WTC11 (cell line): Measurements from ENCODE around the gene PRRC2A. TPM values are rescaled to one million over a fixed set of nuclear protein-coding genes. Genes with fewer than 3 reads are reported as not detected.

Source experiments
- ATAC-seq: fragments of 200-7000 bp; cut with Tn5 transposase; 2 replicates; pipeline ENCODE4 v1.10.0; 2021; ENCODE audit warnings: mild to moderate bottlenecking, moderate library complexity
- CTCF ChIA-PET: fragments of 300-600 bp; sonication (Branson Sonifier 250); formaldehyde crosslinking; loops from one replicate; lab custom pipeline; 2021; ENCODE audit warnings: antibody characterized with exemption; lab: Charles Lee
- POLR2A ChIA-PET: fragments of 350-600 bp; sonication (Branson Sonifier 250); formaldehyde crosslinking; loops from one replicate; lab custom pipeline; 2021; ENCODE audit warnings: antibody characterized with exemption; lab: Charles Lee
- DNase-seq: peaks from one replicate; pipeline ENCODE4 v3.0.0; 2021; ENCODE audit warnings: low spot score
- H3K27ac Mint-ChIP-seq: 2 replicates; pipeline ENCODE4 v1.8.0; 2021; ENCODE audit warnings: mixed read lengths
- H3K27me3 Mint-ChIP-seq: 2 replicates; pipeline ENCODE4 v1.8.0; 2021; ENCODE audit warnings: low read depth, mild to moderate bottlenecking, moderate library complexity, mixed read lengths
- H3K36me3 Mint-ChIP-seq: 2 replicates; pipeline ENCODE4 v1.8.0; 2021; ENCODE audit warnings: mixed read lengths
- H3K4me1 Mint-ChIP-seq: 2 replicates; pipeline ENCODE4 v1.8.0; 2022; ENCODE audit warnings: mixed read lengths
- H3K4me3 Mint-ChIP-seq: 2 replicates; pipeline ENCODE4 v1.8.0; 2021; ENCODE audit warnings: mild to moderate bottlenecking, moderate library complexity, mixed read lengths
- H3K9me3 Mint-ChIP-seq: 2 replicates; pipeline ENCODE4 v1.8.0; 2021; ENCODE audit warnings: mixed read lengths
- EMX1 ChIP-seq: fragments of 250-450 bp; sonication (Bioruptor Pico); IDR thresholded peaks from 2 replicates; pipeline ENCODE4 v1.8.0; 2021; ENCODE audit warnings: mild to moderate bottlenecking
- ETV6 ChIP-seq: sonication (generic); formaldehyde crosslinking; IDR thresholded peaks from 2 replicates; pipeline ENCODE4 v1.8.1; 2022; ENCODE audit warnings: mild to moderate bottlenecking, missing genetic modification reagents
- FOXK1 ChIP-seq: sonication (generic); formaldehyde crosslinking; IDR thresholded peaks from 2 replicates; pipeline ENCODE4 v1.8.0; 2022; ENCODE audit warnings: mild to moderate bottlenecking, moderate library complexity, missing genetic modification reagents
- FOXP1 ChIP-seq: sonication (generic); formaldehyde crosslinking; IDR thresholded peaks from 2 replicates; pipeline ENCODE4 v1.8.0; 2022; ENCODE audit warnings: missing genetic modification reagents, mild to moderate bottlenecking, moderate library complexity, borderline replicate concordance
- GABPB1 ChIP-seq: sonication (generic); formaldehyde crosslinking; IDR thresholded peaks from 2 replicates; pipeline ENCODE4 v1.8.1; 2023; ENCODE audit warnings: mild to moderate bottlenecking, missing genetic modification reagents
- JAZF1 ChIP-seq: fragments of 250-450 bp; sonication (Bioruptor Pico); IDR thresholded peaks from 2 replicates; pipeline ENCODE4 v1.9.0; 2021; ENCODE audit warnings: moderate library complexity, mild to moderate bottlenecking, inconsistent platforms
- NFATC4 ChIP-seq: fragments of 250-450 bp; sonication (Bioruptor Pico); IDR thresholded peaks from 2 replicates; pipeline ENCODE4 v1.9.0; 2021; ENCODE audit warnings: mild to moderate bottlenecking
- NFYB ChIP-seq: sonication (generic); formaldehyde crosslinking; conservative IDR thresholded peaks from 2 replicates; pipeline ENCODE4 v1.8.0; 2022; ENCODE audit warnings: low read depth, missing genetic modification reagents
- NR2C2 ChIP-seq: sonication (generic); formaldehyde crosslinking; IDR thresholded peaks from 2 replicates; pipeline ENCODE4 v1.8.0; 2022; ENCODE audit warnings: mild to moderate bottlenecking, missing genetic modification reagents
- RELA ChIP-seq: sonication (generic); formaldehyde crosslinking; IDR thresholded peaks from 2 replicates; pipeline ENCODE4 v1.8.1; 2022; ENCODE audit warnings: missing genetic modification reagents, mild to moderate bottlenecking, borderline replicate concordance
- ZNF121 ChIP-seq: sonication (generic); formaldehyde crosslinking; IDR thresholded peaks from 2 replicates; pipeline ENCODE4 v1.8.0; 2023; ENCODE audit warnings: missing genetic modification reagents
- ZNF263 ChIP-seq: sonication (generic); formaldehyde crosslinking; IDR thresholded peaks from 2 replicates; pipeline ENCODE4 v1.8.1; 2022; ENCODE audit warnings: low read depth, mild to moderate bottlenecking, moderate library complexity, missing genetic modification reagents
- ZNF317 ChIP-seq: sonication (generic); formaldehyde crosslinking; IDR thresholded peaks from 2 replicates; pipeline ENCODE4 v1.8.1; 2023; ENCODE audit warnings: low read depth, mild to moderate bottlenecking, moderate library complexity, missing genetic modification reagents, borderline replicate concordance
- total RNA-seq: library from RNA; stranded (reverse); gene quantifications from 3 replicates; pipeline ENCODE4 v1.2.3, GENCODE V29; 2021
- TF ChIP-seq, protein P1 (sequence below): sonication (generic); formaldehyde crosslinking; IDR thresholded peaks from 2 replicates; pipeline ENCODE4 v1.8.1; 2023; ENCODE audit warnings: mild to moderate bottlenecking, missing genetic modification reagents, moderate library complexity
- TF ChIP-seq, protein P2 (sequence below): sonication (generic); formaldehyde crosslinking; IDR thresholded peaks from 2 replicates; pipeline ENCODE4 v1.8.1; 2023; ENCODE audit warnings: mild to moderate bottlenecking, missing genetic modification reagents, moderate library complexity
- TF ChIP-seq, protein P3 (sequence below): sonication (generic); formaldehyde crosslinking; IDR thresholded peaks from 2 replicates; pipeline ENCODE4 v1.8.1; 2023; ENCODE audit warnings: mild to moderate bottlenecking, missing genetic modification reagents
- TF ChIP-seq, protein P4 (sequence below): sonication (generic); formaldehyde crosslinking; IDR thresholded peaks from 2 replicates; pipeline ENCODE4 v1.8.0; 2023; ENCODE audit warnings: missing genetic modification reagents
- TF ChIP-seq, protein P5 (sequence below): sonication (generic); formaldehyde crosslinking; IDR thresholded peaks from 2 replicates; pipeline ENCODE4 v1.8.0; 2022; ENCODE audit warnings: missing genetic modification reagents
- TF ChIP-seq, protein P6 (sequence below): fragments of 250-450 bp; sonication (Bioruptor Pico); IDR thresholded peaks from 2 replicates; pipeline ENCODE4 v1.9.0; 2021; ENCODE audit warnings: mild to moderate bottlenecking
- TF ChIP-seq, protein P7 (sequence below): sonication (generic); formaldehyde crosslinking; IDR thresholded peaks from 2 replicates; pipeline ENCODE4 v1.8.0; 2022; ENCODE audit warnings: mild to moderate bottlenecking, missing genetic modification reagents
- TF ChIP-seq, protein P8 (sequence below): sonication (generic); formaldehyde crosslinking; IDR thresholded peaks from 2 replicates; pipeline ENCODE4 v1.8.1; 2022; ENCODE audit warnings: missing genetic modification reagents, borderline replicate concordance
- TF ChIP-seq, protein P9 (sequence below): sonication (generic); formaldehyde crosslinking; conservative IDR thresholded peaks from 2 replicates; pipeline ENCODE4 v1.8.1; 2022; ENCODE audit warnings: mild to moderate bottlenecking, missing genetic modification reagents
- TF ChIP-seq, protein P10 (sequence below): sonication (generic); formaldehyde crosslinking; IDR thresholded peaks from 2 replicates; pipeline ENCODE4 v1.8.1; 2022; ENCODE audit warnings: mild to moderate bottlenecking, moderate library complexity, missing genetic modification reagents

The PRRC2A gene
- total RNA-seq, 1 experiment from 2014 or later: 372 TPM

DNA sequence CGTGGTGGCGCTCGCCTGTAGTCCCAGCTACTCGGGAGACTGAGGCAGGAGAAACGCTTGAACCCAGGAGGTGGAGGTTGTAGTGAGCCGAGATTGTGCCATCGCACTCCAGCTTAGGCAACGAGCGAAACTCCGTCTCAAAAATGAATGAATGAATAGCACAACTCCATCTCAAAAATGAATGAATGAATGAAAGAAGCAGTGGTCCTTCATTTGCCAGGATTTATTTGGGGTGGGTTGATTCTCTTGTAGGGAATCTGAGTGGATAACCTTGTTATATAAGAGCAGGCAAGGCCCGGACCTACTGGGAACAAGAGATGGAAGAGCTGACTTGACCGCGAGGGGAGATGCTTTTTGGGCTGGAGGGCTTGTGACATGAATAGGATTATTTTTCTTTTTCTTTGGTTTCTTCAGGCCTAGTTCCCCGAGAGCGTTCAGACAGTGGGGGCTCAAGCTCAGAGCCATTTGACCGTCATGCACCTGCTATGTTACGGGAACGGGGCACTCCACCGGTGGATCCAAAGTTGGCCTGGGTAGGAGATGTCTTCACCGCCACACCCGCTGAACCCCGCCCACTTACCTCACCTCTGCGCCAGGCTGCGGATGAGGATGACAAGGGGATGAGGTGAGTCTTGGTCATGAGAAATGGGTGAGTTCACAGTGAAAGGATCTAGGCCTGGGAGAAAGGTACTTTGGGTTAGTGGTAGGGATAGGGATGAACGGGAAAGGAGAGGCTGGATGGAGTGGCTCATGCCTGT, 9.8 kb downstream of the PRRC2A start:
- peaks cover 91% of the 10 kb centered on the region for H3K36me3 Mint-ChIP-seq
- ATAC-seq: no peak
- H3K27ac Mint-ChIP-seq: peak overlapping the region; percentile 60
- no peak for DNase-seq
- POLR2A ChIA-PET: no interaction called here
- H3K4me3 Mint-ChIP-seq: no peak overlapping the region
- H3K4me1 Mint-ChIP-seq: no peaks in the 10 kb centered on the region
- CTCF ChIA-PET: no interaction called here
- no peaks in the 10 kb centered on the region for H3K9me3 Mint-ChIP-seq
- TF ChIP-seq RELA (no peak), JAZF1 (CRISPR knock-in tag) (no peak), ZNF121 (CRISPR knock-in tag) (no peak), ETV6 (CRISPR knock-in tag) (no peak), NFYB (CRISPR knock-in tag) (no peak), EMX1 (CRISPR knock-in tag) (no peak), NFATC4 (CRISPR knock-in tag) (no peak), FOXK1 (no peak)
- TF ChIP-seq, protein P1, sequence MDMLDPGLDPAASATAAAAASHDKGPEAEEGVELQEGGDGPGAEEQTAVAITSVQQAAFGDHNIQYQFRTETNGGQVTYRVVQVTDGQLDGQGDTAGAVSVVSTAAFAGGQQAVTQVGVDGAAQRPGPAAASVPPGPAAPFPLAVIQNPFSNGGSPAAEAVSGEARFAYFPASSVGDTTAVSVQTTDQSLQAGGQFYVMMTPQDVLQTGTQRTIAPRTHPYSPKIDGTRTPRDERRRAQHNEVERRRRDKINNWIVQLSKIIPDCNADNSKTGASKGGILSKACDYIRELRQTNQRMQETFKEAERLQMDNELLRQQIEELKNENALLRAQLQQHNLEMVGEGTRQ: no peak
- TF ChIP-seq, protein P2, sequence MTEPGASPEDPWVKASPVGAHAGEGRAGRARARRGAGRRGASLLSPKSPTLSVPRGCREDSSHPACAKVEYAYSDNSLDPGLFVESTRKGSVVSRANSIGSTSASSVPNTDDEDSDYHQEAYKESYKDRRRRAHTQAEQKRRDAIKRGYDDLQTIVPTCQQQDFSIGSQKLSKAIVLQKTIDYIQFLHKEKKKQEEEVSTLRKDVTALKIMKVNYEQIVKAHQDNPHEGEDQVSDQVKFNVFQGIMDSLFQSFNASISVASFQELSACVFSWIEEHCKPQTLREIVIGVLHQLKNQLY (CRISPR knock-in tag): no peak
- TF ChIP-seq, protein P3, sequence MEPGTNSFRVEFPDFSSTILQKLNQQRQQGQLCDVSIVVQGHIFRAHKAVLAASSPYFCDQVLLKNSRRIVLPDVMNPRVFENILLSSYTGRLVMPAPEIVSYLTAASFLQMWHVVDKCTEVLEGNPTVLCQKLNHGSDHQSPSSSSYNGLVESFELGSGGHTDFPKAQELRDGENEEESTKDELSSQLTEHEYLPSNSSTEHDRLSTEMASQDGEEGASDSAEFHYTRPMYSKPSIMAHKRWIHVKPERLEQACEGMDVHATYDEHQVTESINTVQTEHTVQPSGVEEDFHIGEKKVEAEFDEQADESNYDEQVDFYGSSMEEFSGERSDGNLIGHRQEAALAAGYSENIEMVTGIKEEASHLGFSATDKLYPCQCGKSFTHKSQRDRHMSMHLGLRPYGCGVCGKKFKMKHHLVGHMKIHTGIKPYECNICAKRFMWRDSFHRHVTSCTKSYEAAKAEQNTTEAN (CRISPR knock-in tag): no peak
- TF ChIP-seq, protein P4, sequence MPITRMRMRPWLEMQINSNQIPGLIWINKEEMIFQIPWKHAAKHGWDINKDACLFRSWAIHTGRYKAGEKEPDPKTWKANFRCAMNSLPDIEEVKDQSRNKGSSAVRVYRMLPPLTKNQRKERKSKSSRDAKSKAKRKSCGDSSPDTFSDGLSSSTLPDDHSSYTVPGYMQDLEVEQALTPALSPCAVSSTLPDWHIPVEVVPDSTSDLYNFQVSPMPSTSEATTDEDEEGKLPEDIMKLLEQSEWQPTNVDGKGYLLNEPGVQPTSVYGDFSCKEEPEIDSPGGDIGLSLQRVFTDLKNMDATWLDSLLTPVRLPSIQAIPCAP: no peak
- TF ChIP-seq, protein P5, sequence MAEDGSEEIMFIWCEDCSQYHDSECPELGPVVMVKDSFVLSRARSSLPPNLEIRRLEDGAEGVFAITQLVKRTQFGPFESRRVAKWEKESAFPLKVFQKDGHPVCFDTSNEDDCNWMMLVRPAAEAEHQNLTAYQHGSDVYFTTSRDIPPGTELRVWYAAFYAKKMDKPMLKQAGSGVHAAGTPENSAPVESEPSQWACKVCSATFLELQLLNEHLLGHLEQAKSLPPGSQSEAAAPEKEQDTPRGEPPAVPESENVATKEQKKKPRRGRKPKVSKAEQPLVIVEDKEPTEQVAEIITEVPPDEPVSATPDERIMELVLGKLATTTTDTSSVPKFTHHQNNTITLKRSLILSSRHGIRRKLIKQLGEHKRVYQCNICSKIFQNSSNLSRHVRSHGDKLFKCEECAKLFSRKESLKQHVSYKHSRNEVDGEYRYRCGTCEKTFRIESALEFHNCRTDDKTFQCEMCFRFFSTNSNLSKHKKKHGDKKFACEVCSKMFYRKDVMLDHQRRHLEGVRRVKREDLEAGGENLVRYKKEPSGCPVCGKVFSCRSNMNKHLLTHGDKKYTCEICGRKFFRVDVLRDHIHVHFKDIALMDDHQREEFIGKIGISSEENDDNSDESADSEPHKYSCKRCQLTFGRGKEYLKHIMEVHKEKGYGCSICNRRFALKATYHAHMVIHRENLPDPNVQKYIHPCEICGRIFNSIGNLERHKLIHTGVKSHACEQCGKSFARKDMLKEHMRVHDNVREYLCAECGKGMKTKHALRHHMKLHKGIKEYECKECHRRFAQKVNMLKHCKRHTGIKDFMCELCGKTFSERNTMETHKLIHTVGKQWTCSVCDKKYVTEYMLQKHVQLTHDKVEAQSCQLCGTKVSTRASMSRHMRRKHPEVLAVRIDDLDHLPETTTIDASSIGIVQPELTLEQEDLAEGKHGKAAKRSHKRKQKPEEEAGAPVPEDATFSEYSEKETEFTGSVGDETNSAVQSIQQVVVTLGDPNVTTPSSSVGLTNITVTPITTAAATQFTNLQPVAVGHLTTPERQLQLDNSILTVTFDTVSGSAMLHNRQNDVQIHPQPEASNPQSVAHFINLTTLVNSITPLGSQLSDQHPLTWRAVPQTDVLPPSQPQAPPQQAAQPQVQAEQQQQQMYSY (CRISPR knock-in tag): no peak
- TF ChIP-seq, protein P6, sequence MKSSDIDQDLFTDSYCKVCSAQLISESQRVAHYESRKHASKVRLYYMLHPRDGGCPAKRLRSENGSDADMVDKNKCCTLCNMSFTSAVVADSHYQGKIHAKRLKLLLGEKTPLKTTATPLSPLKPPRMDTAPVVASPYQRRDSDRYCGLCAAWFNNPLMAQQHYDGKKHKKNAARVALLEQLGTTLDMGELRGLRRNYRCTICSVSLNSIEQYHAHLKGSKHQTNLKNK (CRISPR knock-in tag): no peak
- TF ChIP-seq, protein P7, sequence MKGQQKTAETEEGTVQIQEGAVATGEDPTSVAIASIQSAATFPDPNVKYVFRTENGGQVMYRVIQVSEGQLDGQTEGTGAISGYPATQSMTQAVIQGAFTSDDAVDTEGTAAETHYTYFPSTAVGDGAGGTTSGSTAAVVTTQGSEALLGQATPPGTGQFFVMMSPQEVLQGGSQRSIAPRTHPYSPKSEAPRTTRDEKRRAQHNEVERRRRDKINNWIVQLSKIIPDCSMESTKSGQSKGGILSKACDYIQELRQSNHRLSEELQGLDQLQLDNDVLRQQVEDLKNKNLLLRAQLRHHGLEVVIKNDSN (CRISPR knock-in tag): no peak
- TF ChIP-seq, all 79 proteins: peak for 0
- no peaks in the 10 kb centered on the region; the same call in 1 of the 2 replicates for H3K27me3 Mint-ChIP-seq

DNA sequence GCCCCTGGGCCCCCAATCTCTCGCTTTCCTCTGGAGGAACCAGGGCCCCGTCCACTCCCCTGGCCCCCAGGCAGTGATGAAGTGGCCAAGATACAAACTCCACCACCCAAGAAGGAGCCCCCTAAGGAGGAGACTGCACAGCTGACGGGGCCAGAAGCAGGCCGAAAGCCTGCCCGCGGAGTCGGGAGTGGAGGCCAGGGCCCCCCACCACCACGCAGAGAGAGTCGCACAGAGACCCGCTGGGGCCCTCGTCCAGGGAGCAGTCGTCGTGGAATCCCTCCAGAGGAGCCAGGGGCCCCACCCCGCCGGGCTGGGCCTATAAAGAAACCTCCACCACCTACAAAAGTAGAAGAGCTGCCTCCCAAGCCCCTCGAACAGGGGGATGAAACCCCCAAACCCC, 10.7 kb downstream of the PRRC2A start:
- ChIA-PET POLR2A (no interaction called here), CTCF (no interaction called here)
- TF ChIP-seq FOXP1 (no peak), NR2C2 (CRISPR knock-in tag) (no peak), ZNF317 (no peak), ZNF263 (CRISPR knock-in tag) (no peak), FOXK1 (no peak), GABPB1 (CRISPR knock-in tag) (no peak)
- TF ChIP-seq, protein P8, sequence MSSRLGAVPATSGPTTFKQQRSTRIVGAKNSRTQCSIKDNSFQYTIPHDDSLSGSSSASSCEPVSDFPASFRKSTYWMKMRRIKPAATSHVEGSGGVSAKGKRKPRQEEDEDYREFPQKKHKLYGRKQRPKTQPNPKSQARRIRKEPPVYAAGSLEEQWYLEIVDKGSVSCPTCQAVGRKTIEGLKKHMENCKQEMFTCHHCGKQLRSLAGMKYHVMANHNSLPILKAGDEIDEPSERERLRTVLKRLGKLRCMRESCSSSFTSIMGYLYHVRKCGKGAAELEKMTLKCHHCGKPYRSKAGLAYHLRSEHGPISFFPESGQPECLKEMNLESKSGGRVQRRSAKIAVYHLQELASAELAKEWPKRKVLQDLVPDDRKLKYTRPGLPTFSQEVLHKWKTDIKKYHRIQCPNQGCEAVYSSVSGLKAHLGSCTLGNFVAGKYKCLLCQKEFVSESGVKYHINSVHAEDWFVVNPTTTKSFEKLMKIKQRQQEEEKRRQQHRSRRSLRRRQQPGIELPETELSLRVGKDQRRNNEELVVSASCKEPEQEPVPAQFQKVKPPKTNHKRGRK (CRISPR knock-in tag): no peak
- TF ChIP-seq, protein P9, sequence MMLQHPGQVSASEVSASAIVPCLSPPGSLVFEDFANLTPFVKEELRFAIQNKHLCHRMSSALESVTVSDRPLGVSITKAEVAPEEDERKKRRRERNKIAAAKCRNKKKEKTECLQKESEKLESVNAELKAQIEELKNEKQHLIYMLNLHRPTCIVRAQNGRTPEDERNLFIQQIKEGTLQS (CRISPR knock-in tag): no peak
- TF ChIP-seq, protein P10, sequence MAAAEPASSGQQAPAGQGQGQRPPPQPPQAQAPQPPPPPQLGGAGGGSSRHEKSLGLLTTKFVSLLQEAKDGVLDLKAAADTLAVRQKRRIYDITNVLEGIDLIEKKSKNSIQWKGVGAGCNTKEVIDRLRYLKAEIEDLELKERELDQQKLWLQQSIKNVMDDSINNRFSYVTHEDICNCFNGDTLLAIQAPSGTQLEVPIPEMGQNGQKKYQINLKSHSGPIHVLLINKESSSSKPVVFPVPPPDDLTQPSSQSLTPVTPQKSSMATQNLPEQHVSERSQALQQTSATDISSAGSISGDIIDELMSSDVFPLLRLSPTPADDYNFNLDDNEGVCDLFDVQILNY (CRISPR knock-in tag): no peak

More for the DNA sequence above, 10.7 kb downstream of the PRRC2A start:
- H3K9me3 Mint-ChIP-seq: no peaks in the 10 kb centered on the region
- H3K27me3 Mint-ChIP-seq: no peaks in the 10 kb centered on the region; the same call in 1 of the 2 replicates
- no peak for ATAC-seq
- no peak overlapping the region for H3K27ac Mint-ChIP-seq
- H3K36me3 Mint-ChIP-seq: peaks cover 91% of the 10 kb centered on the region
- no peak overlapping the region for H3K4me3 Mint-ChIP-seq
- no peak for DNase-seq
- no peaks in the 10 kb centered on the region for H3K4me1 Mint-ChIP-seq
